ENCODE measurements around the gene N4BP3. TPM values are rescaled to one million over a fixed set of nuclear protein-coding genes. Genes with fewer than 3 reads are reported as not detected.
A peak's percentile ranks its signal among the peaks of the same experiment; 100 is the strongest.

Gene N4BP3
- polyA plus RNA-seq, 3 donors = 0.01 TPM; not detected in 2

DNA sequence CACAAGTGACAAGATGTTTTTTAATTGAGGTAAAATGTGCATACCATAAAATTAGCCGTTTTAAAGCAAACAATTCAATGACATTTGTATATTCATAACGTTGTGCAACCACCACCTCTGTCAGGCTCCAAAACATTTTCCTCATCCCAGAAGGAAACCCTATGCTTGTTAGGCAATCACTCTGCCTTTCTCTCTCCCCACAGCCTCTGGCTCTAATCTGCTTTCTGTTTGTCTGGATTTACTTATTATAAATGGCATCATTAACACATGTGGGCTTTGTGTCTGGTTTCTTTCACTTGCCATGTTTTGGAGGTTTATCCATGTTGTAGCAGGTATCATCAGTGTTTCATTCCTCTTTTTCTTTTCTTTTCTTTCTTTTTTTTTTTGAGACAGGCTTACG is 1.4 kb upstream of the N4BP3 start:
- H3K27me3 ChIP-seq (ENCODE audit: control insufficient read depth in 2 of 2, insufficient read depth in 2 of 2, low read length in 2 of 2) = peaks cover 45 to 82% of the 10 kb centered on the region in 2 donors
- H3K4me2 ChIP-seq (replicated peaks; ENCODE audit: extremely low read depth, low read length, poor library complexity, severe bottlenecking) = no peak overlapping the region
- intact Hi-C loops (cut with micrococcal nuclease) = no loop called here
- Mint-ChIP-seq H3K27me3 (ENCODE audit: low read depth in 3 of 3) (peaks cover 68 to 84% (median 73%) of the 10 kb centered on the region in 3 donors), H3K4me1 (peaks cover 35% of the 10 kb centered on the region), H3K4me3 (peak overlapping the region in 1 of 2 donors; percentile 81), H3K36me3 (no peaks in the 10 kb centered on the region), H3K9me3 (peaks cover 0 to 33% (median 11%) of the 10 kb centered on the region in 7 donors), H3K27ac (no peak overlapping the region)
- no peak for DNase-seq
- peaks cover 15 to 31% of the 10 kb centered on the region in 2 donors for H3K4me1 ChIP-seq (ENCODE audit: control insufficient read depth in 1 of 2, insufficient read depth in 2 of 2, low read length in 2 of 2)
- H3K4me3 ChIP-seq (replicated peaks in 1 of 3; ENCODE audit: low read depth in 2 of 3, low read length in 3 of 3) = no peak overlapping the region
- H3K27ac ChIP-seq (ENCODE audit: low read depth in 1 of 2, low read length in 2 of 2) = no peak overlapping the region
- H4K20me1 ChIP-seq (ENCODE audit: insufficient read depth, low read length) = no peaks in the 10 kb centered on the region
- no peaks in the 10 kb centered on the region for H3K79me2 ChIP-seq (ENCODE audit: insufficient read depth, low read length)
- H3K9me3 ChIP-seq (replicated peaks in 1 of 2; ENCODE audit: control insufficient read depth in 1 of 2, insufficient read depth in 1 of 2, low read length in 2 of 2) = peaks cover 3 to 29% of the 10 kb centered on the region in 2 donors
- TF ChIP-seq, protein P1, sequence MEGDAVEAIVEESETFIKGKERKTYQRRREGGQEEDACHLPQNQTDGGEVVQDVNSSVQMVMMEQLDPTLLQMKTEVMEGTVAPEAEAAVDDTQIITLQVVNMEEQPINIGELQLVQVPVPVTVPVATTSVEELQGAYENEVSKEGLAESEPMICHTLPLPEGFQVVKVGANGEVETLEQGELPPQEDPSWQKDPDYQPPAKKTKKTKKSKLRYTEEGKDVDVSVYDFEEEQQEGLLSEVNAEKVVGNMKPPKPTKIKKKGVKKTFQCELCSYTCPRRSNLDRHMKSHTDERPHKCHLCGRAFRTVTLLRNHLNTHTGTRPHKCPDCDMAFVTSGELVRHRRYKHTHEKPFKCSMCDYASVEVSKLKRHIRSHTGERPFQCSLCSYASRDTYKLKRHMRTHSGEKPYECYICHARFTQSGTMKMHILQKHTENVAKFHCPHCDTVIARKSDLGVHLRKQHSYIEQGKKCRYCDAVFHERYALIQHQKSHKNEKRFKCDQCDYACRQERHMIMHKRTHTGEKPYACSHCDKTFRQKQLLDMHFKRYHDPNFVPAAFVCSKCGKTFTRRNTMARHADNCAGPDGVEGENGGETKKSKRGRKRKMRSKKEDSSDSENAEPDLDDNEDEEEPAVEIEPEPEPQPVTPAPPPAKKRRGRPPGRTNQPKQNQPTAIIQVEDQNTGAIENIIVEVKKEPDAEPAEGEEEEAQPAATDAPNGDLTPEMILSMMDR (IDR thresholded peaks at IDR 0.05) = no peak
- no peaks in the 10 kb centered on the region for H3K36me3 ChIP-seq (replicated peaks in 1 of 2; ENCODE audit: control insufficient read depth in 1 of 2, insufficient read depth in 2 of 2, low read length in 2 of 2)
- H2AFZ ChIP-seq (ENCODE audit: insufficient read depth, low read depth, low read length, poor library complexity, severe bottlenecking) = no peak overlapping the region
- WGBS (ENCODE audit: insufficient coverage) = no CpG with 5 or more reads among the region's 3 CpGs
- no peak overlapping the region for H3K9ac ChIP-seq (ENCODE audit: insufficient read depth, low read length, poor library complexity, severe bottlenecking)

DNA sequence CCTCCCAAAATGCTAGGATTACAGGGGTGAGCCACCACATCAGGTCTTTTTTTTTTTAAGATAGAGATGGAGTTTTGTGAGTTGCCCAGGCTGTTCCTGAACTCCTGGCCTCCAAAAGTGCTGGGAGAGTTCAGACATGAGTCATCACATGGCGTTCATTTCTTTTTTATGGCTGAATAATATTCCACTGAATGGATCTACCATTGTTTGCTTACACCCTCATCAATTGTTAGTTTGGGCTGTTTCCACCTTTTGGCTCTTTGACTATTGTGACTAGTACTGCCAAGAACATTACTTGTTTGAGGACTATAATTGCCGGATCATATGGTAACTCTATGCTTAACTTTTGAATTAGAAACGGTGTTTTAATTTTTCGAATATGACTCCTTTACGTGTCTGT is 787 bp upstream of the N4BP3 start:
- H2AFZ ChIP-seq (ENCODE audit: insufficient read depth, low read depth, low read length, poor library complexity, severe bottlenecking) = no peak overlapping the region
- TF ChIP-seq, protein P1 (IDR thresholded peaks at IDR 0.05) = no peak
- H3K27me3 ChIP-seq (ENCODE audit: control insufficient read depth in 2 of 2, insufficient read depth in 2 of 2, low read length in 2 of 2) = peaks cover 48 to 84% of the 10 kb centered on the region in 2 donors
- H3K4me1 ChIP-seq (ENCODE audit: control insufficient read depth in 1 of 2, insufficient read depth in 2 of 2, low read length in 2 of 2) = peaks cover 15 to 31% of the 10 kb centered on the region in 2 donors
- H3K36me3 ChIP-seq (replicated peaks in 1 of 2; ENCODE audit: control insufficient read depth in 1 of 2, insufficient read depth in 2 of 2, low read length in 2 of 2) = no peaks in the 10 kb centered on the region
- peaks cover 35% of the 10 kb centered on the region for H3K4me1 Mint-ChIP-seq
- H3K36me3 Mint-ChIP-seq = no peaks in the 10 kb centered on the region
- intact Hi-C loops (cut with micrococcal nuclease) = no loop called here
- no peak for DNase-seq
- no peaks in the 10 kb centered on the region for H3K79me2 ChIP-seq (ENCODE audit: insufficient read depth, low read length)
- H3K4me2 ChIP-seq (replicated peaks; ENCODE audit: extremely low read depth, low read length, poor library complexity, severe bottlenecking) = no peak overlapping the region
- peaks cover 0 to 34% (median 11%) of the 10 kb centered on the region in 7 donors for H3K9me3 Mint-ChIP-seq
- peaks cover 3 to 29% of the 10 kb centered on the region in 2 donors for H3K9me3 ChIP-seq (replicated peaks in 1 of 2; ENCODE audit: control insufficient read depth in 1 of 2, insufficient read depth in 1 of 2, low read length in 2 of 2)
- no peak overlapping the region for H3K9ac ChIP-seq (ENCODE audit: insufficient read depth, low read length, poor library complexity, severe bottlenecking)
- no peak overlapping the region for H3K4me3 ChIP-seq (replicated peaks in 1 of 3; ENCODE audit: low read depth in 2 of 3, low read length in 3 of 3)
- no peak overlapping the region for H3K27ac ChIP-seq (ENCODE audit: low read depth in 1 of 2, low read length in 2 of 2)
- WGBS (ENCODE audit: insufficient coverage) = 70% methylated on average over 3 of the region's 5 CpGs
- peak overlapping the region in 1 of 2 donors; percentile 81 for H3K4me3 Mint-ChIP-seq
- H3K27me3 Mint-ChIP-seq (ENCODE audit: low read depth in 3 of 3) = peaks cover 74 to 88% (median 78%) of the 10 kb centered on the region in 3 donors
- H3K27ac Mint-ChIP-seq = no peak overlapping the region
- no peaks in the 10 kb centered on the region for H4K20me1 ChIP-seq (ENCODE audit: insufficient read depth, low read length)
